Measurements from ENCODE around the gene QKI. TPM values are rescaled to one million over a fixed set of nuclear protein-coding genes. Genes with fewer than 3 reads are reported as not detected.
A peak's percentile ranks its signal among the peaks of the same experiment; 100 is the strongest.

QKI gene
- total and polyA plus RNA-seq, 10 of the 15 experiments (the other 5 are each of a cell fraction or from before 2014, with no cell fraction given): 4.7 to 72.5 (median 38.9) TPM

- ATAC-seq (no peak), FAIRE-seq (no peak), DNase-seq (ENCODE audit: low read depth, low spot score) (no peak)
- in situ Hi-C loops (cut with MboI): no loop called here
- Histone ChIP-seq H3K4me2 (ENCODE audit: control insufficient read depth, insufficient read depth) (no peak overlapping the region), H3K4me3 (no peak overlapping the region), H3K36me3 (ENCODE audit: control insufficient read depth in 2 of 2, insufficient read depth in 2 of 2, low read length in 1 of 2) (0 out of 4 replicates have a peak, but pooled peaks cover 0 to 4% of the 10 kb centered on the region in 2 experiments), H3K9me3 (replicated peaks; ENCODE audit: control insufficient read depth, insufficient read depth, low read length) (no peaks in the 10 kb centered on the region), H3K9ac (ENCODE audit: control insufficient read depth, insufficient read depth, low read length) (no peak overlapping the region), H4K20me1 (ENCODE audit: control insufficient read depth, insufficient read depth) (no peaks in the 10 kb centered on the region), H3K27ac (ENCODE audit: control insufficient read depth, insufficient read depth) (no peak overlapping the region), H3K79me2 (ENCODE audit: control insufficient read depth, insufficient read depth, low read length) (peaks cover 31% of the 10 kb centered on the region), H2AFZ (ENCODE audit: control insufficient read depth, low read depth, low read length) (no peak overlapping the region), H3K27me3 (replicated peaks in 1 of 2; ENCODE audit: control insufficient read depth in 2 of 2, insufficient read depth in 2 of 2, low read length in 1 of 2) (no peaks in the 10 kb centered on the region), H3K4me1 (ENCODE audit: control insufficient read depth, insufficient read depth, low read length) (no peaks in the 10 kb centered on the region)
- ChIA-PET RAD21 (ENCODE audit: unreplicated experiment) (no interaction called here), CTCF (interaction anchor here (1.3 kb wide), 1 partner anchor 14 kb away, joined by 3 read pairs; no protein-coding TSS in a partner anchor), SMC1A (ENCODE audit: uncharacterized antibody, unreplicated experiment) (interaction anchor here (0.7 kb wide), 1 partner anchor 96 kb away, joined by 3 read pairs; no protein-coding TSS in a partner anchor), POLR2A (no interaction called here)
- WGBS (ENCODE audit: insufficient coverage, insufficient replicate concordance, low lambda C conversion rate, missing lambda C conversion rate): 67% methylated on average over 5 of the region's 5 CpGs
- intact Hi-C loops (cut with micrococcal nuclease; ENCODE audit: unreplicated experiment): no loop called here
- no peak for TF ChIP-seq ASH2L (IDR thresholded peaks at IDR 0.05; ENCODE audit: borderline replicate concordance, low read depth)
- TF ChIP-seq NBN (IDR thresholded peaks at IDR 0.05): no peak
- no peak for TF ChIP-seq CREM (IDR thresholded peaks at IDR 0.05; ENCODE audit: low read depth)
- TF ChIP-seq E2F4 (IDR thresholded peaks at IDR 0.05; ENCODE audit: low read depth, low read length): no peak
- BruUV-seq (replicated peaks): no TSS peak
Measured at GRCh38 chr6:163532526-163533078, 118.1 kb downstream of the QKI start.

GRCh38 chr6:163533443-163533842 is 118.9 kb downstream of the QKI start:
- H3K79me2 ChIP-seq (ENCODE audit: control insufficient read depth, insufficient read depth, low read length): peaks cover 28% of the 10 kb centered on the region
- no peak overlapping the region for H3K9ac ChIP-seq (ENCODE audit: control insufficient read depth, insufficient read depth, low read length)
- TF ChIP-seq FOS (IDR thresholded peaks at IDR 0.05; ENCODE audit: borderline replicate concordance, extremely low read depth, insufficient read length) (no peak), GABPA (IDR thresholded peaks at IDR 0.05; ENCODE audit: low read depth) (no peak), ATF7 (IDR thresholded peaks at IDR 0.05; ENCODE audit: low read depth) (peak; percentile 66), FOXK2 (IDR thresholded peaks at IDR 0.05) (no peak)
- H3K4me3 ChIP-seq: no peak overlapping the region
- intact Hi-C loops (cut with micrococcal nuclease; ENCODE audit: unreplicated experiment): no loop called here
- H3K36me3 ChIP-seq (ENCODE audit: control insufficient read depth in 2 of 2, insufficient read depth in 2 of 2, low read length in 1 of 2): 0 out of 4 replicates have a peak, but pooled peaks cover 0 to 4% of the 10 kb centered on the region in 2 experiments
- H3K27ac ChIP-seq (ENCODE audit: control insufficient read depth, insufficient read depth): no peak overlapping the region
- ATAC-seq (no peak), DNase-seq (ENCODE audit: low read depth, low spot score) (no peak), FAIRE-seq (no peak)
- ChIA-PET CTCF (interaction anchor here (1.3 kb wide), 1 partner anchor 13 kb away, joined by 3 read pairs; no protein-coding TSS in a partner anchor), POLR2A (no interaction called here), SMC1A (ENCODE audit: uncharacterized antibody, unreplicated experiment) (interaction anchor here (0.7 to 1.1 kb wide), 4 partner anchors 9 to 105 kb away, joined by 3 read pairs; no protein-coding TSS in a partner anchor), RAD21 (ENCODE audit: unreplicated experiment) (no interaction called here)
- BruUV-seq (replicated peaks): no TSS peak
- H3K4me2 ChIP-seq (ENCODE audit: control insufficient read depth, insufficient read depth): no peak overlapping the region
- no peak overlapping the region for H2AFZ ChIP-seq (ENCODE audit: control insufficient read depth, low read depth, low read length)
- no peaks in the 10 kb centered on the region for H3K27me3 ChIP-seq (replicated peaks in 1 of 2; ENCODE audit: control insufficient read depth in 2 of 2, insufficient read depth in 2 of 2, low read length in 1 of 2)
- no peaks in the 10 kb centered on the region for H3K9me3 ChIP-seq (replicated peaks; ENCODE audit: control insufficient read depth, insufficient read depth, low read length)
- in situ Hi-C loops (cut with MboI): no loop called here
- H3K4me1 ChIP-seq (ENCODE audit: control insufficient read depth, insufficient read depth, low read length): no peaks in the 10 kb centered on the region
- WGBS (ENCODE audit: insufficient coverage, insufficient replicate concordance, low lambda C conversion rate, missing lambda C conversion rate): 96% methylated on average over 2 of the region's 2 CpGs
- H4K20me1 ChIP-seq (ENCODE audit: control insufficient read depth, insufficient read depth): no peaks in the 10 kb centered on the region
